Dermis lymphatic vessel endothelial cell (primary cell): ENCODE measurements around the gene LCN10. TPM values are rescaled to one million over a fixed set of nuclear protein-coding genes. Genes with fewer than 3 reads are reported as not detected.

ENCODE experiments used
- total RNA-seq: library from RNA; depleted of rRNA; stranded (reverse); fragments of >200 nt; gene quantifications from 2 replicates; pipeline ENCODE4 v1.2.1, GENCODE V29; 2014

The LCN10 gene
- not detected in 2 replicates for total RNA-seq

DNA sequence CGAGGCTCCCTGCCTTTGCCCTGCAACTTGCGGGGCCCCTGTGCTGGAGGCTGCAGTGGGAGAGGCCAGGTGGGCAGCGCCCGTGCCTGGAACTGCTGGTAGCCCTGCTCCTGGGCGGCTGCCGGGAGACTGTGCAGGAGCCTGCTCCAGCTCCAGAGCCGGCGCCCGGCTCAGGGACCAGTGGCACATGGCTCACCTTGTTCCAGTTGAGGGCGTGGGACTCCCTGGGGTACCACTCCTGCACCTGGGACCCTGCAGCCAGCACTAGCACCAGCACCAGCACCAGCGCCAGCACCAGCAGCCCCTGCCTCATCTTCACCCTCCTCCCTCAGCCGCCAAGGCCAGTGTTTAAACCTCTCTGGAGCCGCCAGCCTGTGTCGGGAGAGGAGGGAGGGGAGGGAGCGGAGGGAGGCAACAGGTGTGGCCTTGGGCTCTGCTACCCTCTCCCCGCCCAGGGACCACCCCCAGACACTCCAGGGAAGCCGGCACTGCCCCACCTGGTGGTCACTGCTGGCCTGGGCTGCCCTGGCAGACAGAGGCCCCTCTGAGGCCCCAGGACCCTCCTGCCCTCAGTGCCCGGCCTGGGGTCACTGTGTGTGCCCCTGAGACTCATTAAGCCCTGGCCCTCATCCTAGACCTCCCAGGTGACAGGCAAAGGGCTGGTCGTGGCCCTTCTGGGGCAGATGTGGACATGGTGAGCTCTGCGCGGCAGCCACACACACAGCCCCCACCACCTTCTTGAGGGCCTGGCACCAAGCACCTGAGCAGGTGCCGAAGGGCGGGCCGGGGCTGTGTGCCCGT, at the start of gene LCN10:
Gene LCN10, minus strand, starts transcription at position 350 of the 801 bp plus-strand sequence. Its CDS starts 37 bp downstream, at position 313.

DNA sequence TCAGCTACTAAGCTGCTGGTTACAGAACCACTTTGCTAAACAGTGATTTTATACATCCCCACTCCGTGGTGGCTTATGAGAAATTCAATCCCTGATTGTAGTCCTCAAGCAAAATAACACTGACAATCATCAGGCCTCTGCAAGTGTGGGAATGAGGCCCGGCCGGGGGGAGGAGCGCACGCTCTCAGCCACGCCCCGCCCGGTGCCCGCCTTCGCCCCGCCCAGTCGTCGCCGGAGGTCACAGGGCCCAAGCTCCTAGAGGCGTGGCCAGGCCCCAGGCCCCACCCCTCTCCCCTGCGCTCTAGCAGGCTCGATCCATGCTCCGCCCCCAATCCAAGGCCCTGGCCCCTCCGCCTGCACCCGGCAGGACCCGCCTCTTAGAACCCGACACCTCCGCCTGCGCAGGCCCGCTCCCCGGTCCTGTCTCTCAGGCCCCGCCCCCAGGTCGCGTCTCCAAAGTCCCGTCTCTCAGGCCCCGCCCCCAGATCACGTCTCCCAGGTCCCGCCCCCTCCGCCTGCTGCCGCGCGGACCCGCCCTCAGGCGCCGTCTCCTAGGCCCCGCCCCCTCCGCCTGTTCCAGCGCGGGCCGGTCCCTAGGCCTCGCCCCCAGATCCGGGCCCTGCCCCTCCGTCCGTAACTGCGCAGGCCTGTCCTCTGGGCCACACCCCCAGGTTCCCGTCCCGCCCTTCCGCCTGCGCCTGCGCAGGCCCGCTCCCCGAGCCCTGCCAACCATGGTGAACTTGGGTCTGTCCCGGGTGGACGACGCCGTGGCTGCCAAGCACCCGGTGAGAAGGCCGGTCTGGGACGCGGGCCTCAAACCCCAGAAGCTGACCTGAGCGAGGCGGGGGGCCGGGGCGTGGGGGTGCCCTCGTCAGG, 48.1 kb upstream of the LCN10 start, which contains the start of gene TMEM141:
Gene TMEM141, plus strand, starts transcription at position 705 of the 876 bp plus-strand sequence. Its CDS starts 27 bp downstream, at position 732.

DNA sequence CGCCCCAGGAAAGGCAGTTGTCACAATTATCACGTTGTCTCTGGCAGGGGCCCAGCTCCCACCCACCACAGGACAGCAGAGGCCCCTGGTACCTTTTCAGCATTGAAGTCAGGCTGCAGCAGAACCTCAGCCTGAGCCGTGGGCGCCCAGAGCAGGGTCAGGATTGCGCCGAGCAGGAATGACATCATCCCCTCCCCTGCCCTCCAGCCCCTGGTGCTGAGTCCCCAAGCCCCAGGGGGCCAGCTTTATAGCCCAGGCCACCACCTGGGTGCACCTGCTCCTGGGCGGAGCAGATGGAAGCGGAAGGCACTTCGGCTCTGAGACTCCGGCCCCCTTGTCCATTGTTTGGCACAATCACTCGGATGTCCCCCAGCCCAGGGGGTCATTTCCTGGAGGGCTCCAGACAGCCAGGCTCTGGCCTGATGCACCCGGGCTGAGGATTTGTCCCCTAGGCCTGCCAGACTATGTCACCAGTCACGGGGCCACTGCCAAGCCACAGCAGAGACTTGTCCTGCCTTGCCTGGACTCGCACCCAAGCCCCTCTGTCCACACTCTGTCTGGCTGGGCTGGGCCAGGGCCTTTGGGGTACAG, 21.7 kb upstream of the LCN10 start, which contains the start of gene LCN15:
Gene LCN15, minus strand, starts transcription at position 218 of the 591 bp plus-strand sequence. Its CDS starts 30 bp downstream, at position 188.

DNA sequence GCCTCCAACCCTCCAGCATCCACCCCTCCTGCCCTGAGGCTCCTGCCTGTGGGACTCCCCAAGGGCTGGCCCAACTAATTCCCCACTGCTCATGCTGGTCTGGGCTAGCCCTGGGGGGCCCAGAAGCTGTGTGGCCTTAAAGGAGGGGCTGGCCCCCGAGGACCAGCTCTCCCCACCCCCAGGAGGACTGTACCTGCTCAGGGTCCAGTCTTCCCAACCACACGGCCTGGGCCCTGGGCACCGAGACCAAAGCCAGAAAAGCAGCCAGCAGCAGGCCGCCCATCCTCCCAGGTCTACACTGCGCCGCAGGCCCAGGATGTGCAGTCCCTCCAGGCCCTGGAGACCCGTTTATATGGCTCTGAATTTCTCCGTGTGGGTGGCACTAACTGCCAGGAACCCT, 5.5 kb upstream of the LCN10 start, which contains the start of gene LCN6:
Gene LCN6, minus strand, starts transcription at position 325 of the 400 bp plus-strand sequence. Its CDS starts 42 bp downstream, at position 283.

DNA sequence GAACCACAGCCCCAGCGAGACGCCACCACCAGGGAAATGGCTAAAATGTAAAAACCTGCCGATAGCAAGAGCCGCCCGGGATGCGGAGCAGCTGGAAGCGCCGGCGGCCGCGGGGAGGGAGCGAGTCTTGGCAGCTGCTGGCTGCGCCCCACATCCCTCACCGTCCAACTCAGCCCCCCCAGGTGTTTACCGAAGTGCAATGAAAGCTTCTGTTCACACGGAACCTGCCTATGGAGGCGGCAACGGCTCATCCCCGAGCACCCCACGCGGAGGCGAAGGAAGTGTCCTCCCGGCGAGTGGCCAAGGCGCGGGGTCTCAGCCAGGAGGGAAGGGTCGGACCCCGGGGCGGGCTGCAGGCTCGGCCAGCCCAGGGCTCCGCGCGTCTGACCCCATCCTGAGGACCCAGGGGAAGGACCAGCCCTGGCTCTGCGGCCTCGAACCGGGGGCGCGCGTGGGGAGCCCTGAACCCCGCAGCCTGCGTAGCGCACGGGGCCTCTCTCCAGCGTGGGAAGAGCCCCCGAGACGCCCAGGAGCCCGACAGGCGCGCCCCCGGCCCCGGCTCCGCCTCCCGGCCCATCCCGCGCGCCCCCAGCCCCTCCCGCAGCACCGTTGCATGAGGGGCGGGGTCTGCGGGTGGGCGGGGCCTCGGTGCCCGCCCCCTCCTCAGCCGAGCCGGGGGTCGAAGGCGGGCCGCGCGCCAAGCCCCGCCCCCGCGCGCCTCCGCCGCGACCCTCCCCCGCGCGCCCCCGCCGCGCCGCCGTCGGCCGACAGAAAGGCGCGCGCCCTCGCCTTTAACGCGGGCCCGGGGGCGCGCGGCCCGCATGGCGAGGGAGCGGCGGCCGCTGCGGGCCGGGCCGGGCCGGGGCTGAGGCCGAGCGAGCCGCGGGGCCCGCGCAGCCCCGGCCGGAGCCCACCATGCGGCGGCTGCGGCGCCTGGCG, 30.7 kb downstream of the LCN10 start, which contains the start of gene DIPK1B:
Gene DIPK1B, plus strand, starts transcription at position 822 of the 939 bp plus-strand sequence. Its CDS starts 94 bp downstream, at position 916.

Other genes starting within 250 kb of the LCN10 start
- gene NOTCH1, start 196.9 kb downstream of the LCN10 start, total RNA-seq = 66.1 and 122 TPM in 2 replicates
- gene EGFL7, start 80.0 kb downstream of the LCN10 start, total RNA-seq = 364 and 407 TPM in 2 replicates
- gene AGPAT2, start 55.5 kb downstream of the LCN10 start, total RNA-seq = 38.1 and 43.9 TPM in 2 replicates
- 53.4 and 56.1 TPM in 2 replicates for gene DIPK1B, start 30.4 kb downstream of the LCN10 start, total RNA-seq
- not detected in 2 replicates for gene LCN6, start 5.6 kb upstream of the LCN10 start, total RNA-seq
- not detected in 2 replicates for gene LCN8, start 15.3 kb upstream of the LCN10 start, total RNA-seq
- gene LCN15, start 21.6 kb upstream of the LCN10 start, total RNA-seq = not detected in 2 replicates
- gene TMEM141, start 48.4 kb upstream of the LCN10 start, total RNA-seq = 41.9 and 66.5 TPM in 2 replicates
- gene CCDC183, start 53.4 kb upstream of the LCN10 start, total RNA-seq = 0.52 and 0.98 TPM in 2 replicates
- gene RABL6, start 65.0 kb upstream of the LCN10 start, total RNA-seq = 49.3 and 52.9 TPM in 2 replicates
- gene AJM1, start 99.5 kb upstream of the LCN10 start, total RNA-seq = 0.60 and 0.65 TPM in 2 replicates
- gene PHPT1, start 106.5 kb upstream of the LCN10 start, total RNA-seq = 185 and 194 TPM in 2 replicates
- 0.52 and 0.65 TPM in 2 replicates for gene MAMDC4, start 109.4 kb upstream of the LCN10 start, total RNA-seq
- gene EDF1, start 123.4 kb upstream of the LCN10 start, total RNA-seq = 286 and 317 TPM in 2 replicates
- 12.7 and 18.0 TPM in 2 replicates for gene TRAF2, start 143.6 kb upstream of the LCN10 start, total RNA-seq
- 140 and 161 TPM in 2 replicates for gene FBXW5, start 201.8 kb upstream of the LCN10 start, total RNA-seq
- gene C8G, start 202.3 kb upstream of the LCN10 start, total RNA-seq = 0.54 and 0.77 TPM in 2 replicates
- 0.11 TPM in 1 of 2 replicates, not detected in the other for gene LCN12, start 209.3 kb upstream of the LCN10 start, total RNA-seq
- gene PTGDS, start 234.6 kb upstream of the LCN10 start, total RNA-seq = 0.43 and 2.8 TPM in 2 replicates
- gene LCNL1, start 240.1 kb upstream of the LCN10 start, total RNA-seq = under 0.01 TPM in 1 of 2 replicates, not detected in the other
- 8.0 and 9.2 TPM in 2 replicates for gene PAXX, start 249.5 kb upstream of the LCN10 start, total RNA-seq